ENCODE results near the gene SESN1.

The SESN1 gene

GRCh38 chr6:108966855-108967755, 127.5 kb downstream of the SESN1 start:
- Mint-ChIP-seq H3K27ac (peak overlapping the region; percentile 71), H3K9me3 (no peaks in the 10 kb centered on the region), H3K4me1 (peaks cover 22% of the 10 kb centered on the region), H3K27me3 (ENCODE audit: low read depth, poor library complexity) (peaks cover 3% of the 10 kb centered on the region), H3K36me3 (ENCODE audit: low read depth) (no peaks in the 10 kb centered on the region), H3K4me3 (no peak overlapping the region)
- TF ChIP-seq, protein P1, sequence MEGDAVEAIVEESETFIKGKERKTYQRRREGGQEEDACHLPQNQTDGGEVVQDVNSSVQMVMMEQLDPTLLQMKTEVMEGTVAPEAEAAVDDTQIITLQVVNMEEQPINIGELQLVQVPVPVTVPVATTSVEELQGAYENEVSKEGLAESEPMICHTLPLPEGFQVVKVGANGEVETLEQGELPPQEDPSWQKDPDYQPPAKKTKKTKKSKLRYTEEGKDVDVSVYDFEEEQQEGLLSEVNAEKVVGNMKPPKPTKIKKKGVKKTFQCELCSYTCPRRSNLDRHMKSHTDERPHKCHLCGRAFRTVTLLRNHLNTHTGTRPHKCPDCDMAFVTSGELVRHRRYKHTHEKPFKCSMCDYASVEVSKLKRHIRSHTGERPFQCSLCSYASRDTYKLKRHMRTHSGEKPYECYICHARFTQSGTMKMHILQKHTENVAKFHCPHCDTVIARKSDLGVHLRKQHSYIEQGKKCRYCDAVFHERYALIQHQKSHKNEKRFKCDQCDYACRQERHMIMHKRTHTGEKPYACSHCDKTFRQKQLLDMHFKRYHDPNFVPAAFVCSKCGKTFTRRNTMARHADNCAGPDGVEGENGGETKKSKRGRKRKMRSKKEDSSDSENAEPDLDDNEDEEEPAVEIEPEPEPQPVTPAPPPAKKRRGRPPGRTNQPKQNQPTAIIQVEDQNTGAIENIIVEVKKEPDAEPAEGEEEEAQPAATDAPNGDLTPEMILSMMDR (IDR thresholded peaks at IDR 0.05), result no peak
- peak; percentile 62 for DNase-seq

DNA sequence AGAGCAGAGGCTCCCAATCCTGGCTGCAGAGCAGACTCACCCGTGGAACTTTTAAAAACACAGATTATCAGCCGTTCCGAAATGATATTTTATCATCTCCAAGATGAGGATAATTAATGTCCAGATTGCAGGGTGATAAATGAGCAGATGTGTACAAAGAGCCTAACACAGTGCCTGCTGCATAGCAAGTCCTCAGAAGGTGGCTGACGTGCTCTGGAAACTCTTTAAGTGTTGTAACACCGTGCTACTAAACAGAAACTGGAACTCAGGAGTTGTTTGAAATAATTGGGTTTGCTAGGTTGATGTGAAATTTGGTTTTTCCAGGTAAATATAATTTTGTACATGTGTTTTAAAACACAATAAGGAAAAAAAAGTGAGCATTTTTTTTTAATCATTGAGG, 128.4 kb downstream of the SESN1 start:
- no peak overlapping the region for H3K27ac Mint-ChIP-seq

DNA sequence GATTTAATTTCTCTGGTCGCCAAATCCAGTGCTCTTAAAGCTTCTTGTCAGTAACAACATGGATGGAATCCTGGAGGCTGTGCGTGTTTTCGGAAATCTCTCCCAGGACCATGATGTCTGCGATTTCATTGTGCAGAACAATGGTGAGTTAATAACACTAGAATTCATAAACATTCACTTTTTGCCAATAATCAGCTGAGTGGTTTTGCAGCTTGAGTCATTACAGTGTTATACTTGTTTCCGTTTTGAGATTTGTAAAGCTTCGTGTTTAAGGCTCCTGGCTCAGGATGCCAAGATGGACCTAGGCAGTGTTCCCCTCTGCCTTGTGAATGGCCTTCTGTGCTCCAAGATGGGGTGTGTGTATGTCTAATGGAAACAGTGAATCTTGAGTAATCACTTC, 132.7 kb downstream of the SESN1 start:
- H3K4me3 Mint-ChIP-seq, result no peak overlapping the region
- H3K9me3 Mint-ChIP-seq, result no peaks in the 10 kb centered on the region
- TF ChIP-seq, protein P1 (IDR thresholded peaks at IDR 0.05), result no peak
- H3K27ac Mint-ChIP-seq, result no peak overlapping the region
- DNase-seq, result no peak
- H3K36me3 Mint-ChIP-seq (ENCODE audit: low read depth), result no peaks in the 10 kb centered on the region
- H3K27me3 Mint-ChIP-seq (ENCODE audit: low read depth, poor library complexity), result peaks cover 6% of the 10 kb centered on the region
- H3K4me1 Mint-ChIP-seq, result peaks cover 12% of the 10 kb centered on the region

More for the DNA sequence above, 128.4 kb downstream of the SESN1 start:
- Mint-ChIP-seq H3K9me3 (no peaks in the 10 kb centered on the region), H3K4me3 (no peak overlapping the region), H3K27me3 (ENCODE audit: low read depth, poor library complexity) (peaks cover 6% of the 10 kb centered on the region), H3K4me1 (peaks cover 22% of the 10 kb centered on the region), H3K36me3 (ENCODE audit: low read depth) (no peaks in the 10 kb centered on the region)
- TF ChIP-seq, protein P1 (IDR thresholded peaks at IDR 0.05), result no peak
- no peak for DNase-seq

- no peak for DNase-seq
- H3K4me1 Mint-ChIP-seq, result peaks cover 3% of the 10 kb centered on the region
- H3K4me3 Mint-ChIP-seq, result no peak overlapping the region
- no peaks in the 10 kb centered on the region for H3K36me3 Mint-ChIP-seq (ENCODE audit: low read depth)
- TF ChIP-seq, protein P1 (IDR thresholded peaks at IDR 0.05), result no peak
- H3K27ac Mint-ChIP-seq, result no peak overlapping the region
- no peaks in the 10 kb centered on the region for H3K9me3 Mint-ChIP-seq
- peaks cover 6% of the 10 kb centered on the region for H3K27me3 Mint-ChIP-seq (ENCODE audit: low read depth, poor library complexity)
Observed at GRCh38 chr6:108961077-108961476, 133.6 kb downstream of the SESN1 start.

DNA sequence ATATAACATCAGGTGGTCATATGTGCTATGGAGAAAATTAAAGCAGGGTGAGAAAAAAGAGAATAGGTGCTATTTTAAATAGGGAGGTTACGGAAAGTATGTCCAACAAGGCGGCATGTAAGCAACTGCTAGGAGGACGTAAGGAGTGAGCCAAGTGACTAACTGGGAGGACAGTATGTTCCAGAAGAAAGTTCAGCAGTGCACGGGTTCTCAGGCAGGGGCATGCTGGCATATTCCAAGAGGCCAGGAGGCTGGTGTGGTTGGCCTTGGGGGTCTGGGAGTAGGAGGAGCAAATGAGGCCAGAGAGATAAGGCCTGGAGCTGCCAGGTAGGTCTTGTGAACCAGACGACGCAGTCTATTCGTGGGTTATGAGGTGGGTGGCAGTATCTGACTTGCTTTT, 134.0 kb downstream of the SESN1 start:
- H3K27ac Mint-ChIP-seq, result peak overlapping the region; percentile 57

More for the DNA sequence above, 134.0 kb downstream of the SESN1 start:
- Mint-ChIP-seq H3K9me3 (no peaks in the 10 kb centered on the region), H3K27me3 (ENCODE audit: low read depth, poor library complexity) (peaks cover 6% of the 10 kb centered on the region), H3K4me3 (no peak overlapping the region), H3K36me3 (ENCODE audit: low read depth) (no peaks in the 10 kb centered on the region), H3K4me1 (peaks cover 1% of the 10 kb centered on the region)
- TF ChIP-seq, protein P1 (IDR thresholded peaks at IDR 0.05), result no peak
- no peak for DNase-seq

All from nephron progenitor cell (in vitro differentiated cells).